NOMO-1 treated with dmso at 0.1 percent for 144 hours (cell line): ENCODE measurements around the gene UGT2A3.
"Not testable (repeated sequence)": the region's sequence is repeated elsewhere in the genome, so short reads cannot be mapped to it uniquely, and the experiment has no call there.

Experiments
- DNase-seq: peaks from one replicate; lab custom pipeline; 2025; ENCODE audit not compliant: unreplicated experiment; lab: John Stamatoyannopoulos, UW

Gene UGT2A3

GRCh38 chr4:68951078-68951805 lies at the start of gene UGT2A3:
Gene UGT2A3 (minus strand): TSS chr4:68951804. CDS start chr4:68951760, 44 bp downstream.
- DNase-seq: no peak

- no peak for DNase-seq
Observed at GRCh38 chr4:68997040-68997439, 45.4 kb upstream of the UGT2A3 start.

DNA sequence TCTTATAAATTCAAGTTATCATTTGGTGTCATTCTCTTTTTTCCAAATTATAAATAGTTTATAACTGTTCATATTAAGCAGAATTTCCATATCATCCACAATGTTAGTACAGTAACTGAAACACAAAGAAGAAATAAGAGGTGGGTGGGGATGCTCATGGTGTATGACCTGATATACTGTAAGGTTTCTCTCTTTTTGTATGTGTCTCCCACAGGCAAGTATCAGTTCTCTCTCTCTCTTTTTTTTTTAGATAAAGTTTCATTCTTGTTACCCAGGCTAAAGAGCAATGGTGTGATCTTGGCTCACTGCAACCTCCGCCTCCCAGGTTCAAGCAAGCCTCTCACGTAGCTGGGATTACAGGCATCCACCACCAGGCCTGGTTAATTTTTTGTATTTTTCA lies 43.7 kb upstream of the UGT2A3 start:
- DNase-seq: no peak

DNA sequence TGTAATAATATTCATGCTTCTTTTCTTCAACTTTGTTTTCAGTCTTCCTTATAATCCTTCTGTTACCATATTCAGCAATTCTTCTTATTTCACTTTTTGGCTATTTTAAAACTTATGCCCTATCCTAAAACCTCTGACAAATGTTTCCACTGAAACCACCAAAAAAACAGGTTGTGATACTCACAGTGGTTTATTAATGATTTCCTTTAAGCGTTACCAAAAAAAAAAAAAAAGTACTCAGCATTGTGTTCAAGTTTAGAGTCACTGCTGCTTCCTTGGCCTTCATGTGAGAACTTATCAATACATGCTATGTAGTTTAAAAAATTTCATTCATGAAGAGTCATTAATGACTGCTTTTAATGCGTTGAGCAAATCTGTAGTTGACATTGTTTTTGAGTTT lies 35.4 kb upstream of the UGT2A3 start:
- no peak for DNase-seq

DNA sequence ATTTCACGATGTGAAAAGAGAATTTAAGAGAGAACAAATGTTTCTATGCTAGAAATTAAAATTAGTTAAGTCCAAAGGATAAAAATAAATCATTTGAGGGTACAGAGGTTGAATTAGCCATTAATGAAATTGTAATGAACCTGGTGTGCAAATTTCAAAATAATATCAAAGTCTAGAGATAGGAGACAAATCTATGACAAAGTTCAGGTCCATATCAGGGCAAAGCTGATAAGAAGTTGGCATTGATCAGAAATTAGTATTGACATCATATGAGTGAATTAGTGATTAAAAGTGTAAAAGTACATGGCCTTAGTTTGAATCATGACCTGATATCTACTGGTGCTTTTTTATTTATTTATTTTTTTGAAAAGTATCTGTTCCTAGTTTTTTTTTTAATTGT lies 33.8 kb upstream of the UGT2A3 start:
- DNase-seq: no peak

DNA sequence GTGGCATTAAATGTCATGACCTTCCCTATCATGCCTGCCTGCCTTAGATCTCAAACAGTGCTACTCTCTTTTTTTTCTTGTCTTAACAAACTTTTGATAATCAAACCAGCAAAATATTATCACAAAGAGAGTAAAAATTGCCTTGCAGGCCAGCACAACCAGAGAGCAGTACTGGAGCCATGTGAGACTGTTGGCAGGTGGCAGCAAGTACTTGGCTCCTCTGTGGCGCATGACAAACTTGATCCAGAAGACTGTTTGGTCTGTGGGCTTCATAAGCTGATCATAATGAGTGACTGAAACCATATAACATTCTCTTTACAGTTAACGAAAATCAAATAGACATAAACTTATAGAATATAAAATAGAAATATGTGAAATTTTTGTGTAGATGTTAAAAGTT lies 33.3 kb upstream of the UGT2A3 start:
- no peak for DNase-seq

GRCh38 chr4:68963374-68963773 lies 11.8 kb upstream of the UGT2A3 start:
- DNase-seq: no peak

DNA sequence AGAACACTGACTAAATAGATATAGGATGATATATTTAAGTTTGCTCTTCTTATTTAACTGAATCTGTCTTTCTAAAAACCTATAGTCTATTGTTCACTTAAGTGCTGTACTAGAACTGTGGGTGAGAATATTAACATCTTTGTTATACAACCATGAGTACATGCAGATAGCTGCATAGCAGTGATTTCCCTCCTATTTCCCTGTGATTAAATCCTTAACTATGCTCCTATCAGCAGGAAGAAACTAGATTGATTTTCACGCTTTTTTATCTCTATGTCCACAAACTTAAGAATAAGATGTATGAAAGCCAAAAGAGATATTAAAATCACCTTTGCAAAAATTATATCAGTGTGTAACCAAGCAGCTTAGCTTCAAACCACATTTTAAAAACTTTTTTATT lies 11.3 kb upstream of the UGT2A3 start:
- DNase-seq: no peak

DNA sequence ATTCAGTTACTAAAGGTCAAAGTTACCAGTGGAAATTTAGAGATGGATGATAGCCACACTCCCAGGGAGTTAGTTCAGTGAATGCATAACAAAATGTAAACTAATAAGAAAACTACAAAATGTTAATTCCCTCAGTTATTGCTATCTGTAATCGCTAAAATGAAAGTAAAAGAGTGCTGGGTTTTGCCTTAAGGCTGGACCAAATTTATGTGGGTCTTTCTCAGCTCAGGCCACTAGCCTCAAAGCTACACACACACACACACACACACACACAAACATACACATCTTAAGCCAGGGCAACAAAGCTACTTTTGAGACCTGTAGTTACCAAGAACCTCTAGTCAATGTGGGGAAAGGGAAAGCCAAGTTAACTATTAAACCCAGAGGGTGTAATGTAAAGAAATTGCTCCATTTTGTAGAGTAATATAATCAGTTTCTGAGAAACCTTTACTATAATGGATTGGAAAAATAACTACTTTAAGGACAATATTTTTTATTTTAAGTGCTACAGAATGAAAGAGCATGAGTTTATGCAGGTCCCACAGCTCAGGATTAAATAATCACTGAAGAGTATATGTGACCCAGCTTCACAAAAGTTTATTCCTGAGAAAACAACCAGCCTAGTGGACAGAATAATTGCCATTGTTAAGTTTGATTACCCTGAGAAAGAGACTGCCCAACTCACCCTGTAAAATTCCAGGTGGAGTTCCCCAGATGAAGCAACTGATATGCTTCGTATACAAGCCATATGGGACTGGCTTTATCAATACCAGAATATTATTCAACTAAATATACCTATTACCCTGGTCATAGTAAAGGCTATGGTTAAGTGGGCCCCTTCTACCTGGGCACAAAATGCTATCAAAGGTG lies 8.9 kb upstream of the UGT2A3 start:
- no peak for DNase-seq

GRCh38 chr4:68959085-68959484 lies 7.5 kb upstream of the UGT2A3 start:
- DNase-seq: not testable (repeated sequence)

DNA sequence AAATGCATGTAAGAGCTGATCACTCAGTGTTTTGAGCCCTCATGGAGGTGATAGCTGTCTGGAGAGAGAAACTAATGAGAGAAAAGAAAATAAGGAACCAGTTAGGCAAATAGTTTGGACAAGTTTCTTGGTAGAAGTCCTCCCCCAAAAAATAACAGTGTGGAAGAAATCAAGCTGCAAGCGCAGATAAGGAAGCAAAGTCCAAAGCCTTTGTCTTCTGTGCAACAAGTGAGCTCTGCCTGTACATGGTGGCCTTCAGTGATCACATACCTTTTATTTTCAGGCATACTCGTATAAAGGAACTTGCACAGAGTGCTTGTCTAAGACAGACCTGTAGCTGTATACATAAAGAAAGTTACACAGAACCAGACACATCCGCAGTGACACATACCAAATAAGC lies 2.5 kb upstream of the UGT2A3 start:
- DNase-seq: no peak

GRCh38 chr4:68953056-68953596 lies 1.5 kb upstream of the UGT2A3 start:
- DNase-seq: no peak

GRCh38 chr4:68951806-68952585 lies 392 bp upstream of the UGT2A3 start:
- DNase-seq: no peak

DNA sequence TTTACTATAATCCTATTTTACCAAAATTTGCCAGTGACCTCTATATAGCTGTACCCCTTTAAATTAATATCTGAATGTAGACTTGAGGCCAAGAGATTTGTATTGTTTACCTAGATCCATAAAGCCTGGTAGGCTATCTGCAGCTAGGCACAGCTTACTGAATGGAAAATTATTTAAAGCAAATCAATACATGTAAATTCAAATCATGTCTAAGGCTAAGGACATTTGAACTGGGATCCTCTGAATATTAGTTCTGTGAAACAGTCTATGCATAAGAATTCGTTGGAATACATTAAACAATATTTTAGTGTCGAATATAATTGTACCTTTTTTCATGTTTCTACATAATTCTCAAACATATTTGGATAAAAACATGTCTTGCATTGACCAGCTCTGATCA lies 1.6 kb downstream of the UGT2A3 start:
- DNase-seq: no peak

GRCh38 chr4:68948985-68949384 lies 2.6 kb downstream of the UGT2A3 start:
- no peak for DNase-seq

DNA sequence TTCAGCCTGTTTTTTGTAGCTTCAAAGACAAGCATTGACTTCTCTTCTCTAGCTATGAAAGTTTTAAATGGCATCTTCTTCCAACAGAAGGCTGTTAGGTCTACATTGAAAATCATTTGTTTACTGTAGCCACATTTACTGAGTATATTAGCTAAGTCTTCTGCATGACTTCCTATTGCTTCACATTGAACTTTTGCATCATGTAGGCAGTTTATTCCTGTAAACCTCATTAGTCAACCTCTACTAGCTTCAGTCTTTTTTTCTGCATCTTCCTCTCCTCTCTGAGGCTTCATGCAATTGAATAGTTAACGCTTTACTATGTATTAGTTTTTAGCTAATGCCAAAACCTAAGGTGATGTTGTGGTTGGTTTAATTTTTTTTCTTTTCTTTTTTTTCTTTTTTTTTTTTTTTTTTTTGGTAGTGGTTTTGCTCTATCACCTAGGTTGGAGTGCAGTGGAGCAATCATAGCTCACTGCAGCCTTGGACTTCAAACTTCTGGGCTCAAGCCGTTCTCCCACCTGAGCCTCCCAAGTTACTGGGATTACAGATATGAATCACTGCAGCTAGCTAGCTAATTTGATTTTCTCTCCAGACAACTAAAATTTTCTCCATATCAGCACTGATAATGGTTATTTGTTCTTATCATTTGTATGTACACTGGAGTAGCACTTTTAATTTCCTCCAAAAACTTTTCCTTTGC lies 3.4 kb downstream of the UGT2A3 start:
- DNase-seq: no peak

DNA sequence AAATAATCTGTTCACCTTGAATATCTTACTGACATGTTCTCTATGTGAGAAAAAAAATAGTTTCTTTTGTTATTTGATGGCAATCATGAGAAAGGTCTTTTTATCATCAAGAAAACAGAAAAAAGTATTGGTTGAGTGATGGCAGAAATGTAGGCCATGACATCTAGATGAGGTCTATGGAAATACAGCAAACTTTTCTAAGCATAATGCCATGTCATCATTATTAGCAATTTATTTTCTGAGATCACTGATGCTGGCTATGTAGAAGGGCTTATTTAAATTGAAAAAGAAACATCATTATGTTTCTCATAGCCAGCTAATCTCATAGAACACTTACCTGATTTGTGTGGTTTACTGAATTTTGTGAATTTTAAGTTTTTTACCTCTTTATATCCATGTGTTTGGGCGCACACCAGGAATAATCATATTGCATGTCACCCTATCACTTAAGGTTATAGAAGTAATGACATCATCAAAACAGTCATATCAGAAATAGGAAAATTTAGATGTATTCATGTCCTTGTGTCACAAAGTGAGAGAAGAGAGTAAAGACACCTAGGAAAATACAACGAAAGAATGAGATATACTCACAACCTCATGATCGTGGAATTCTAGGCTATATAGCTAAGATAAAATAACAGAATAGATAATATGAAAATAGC lies 22.4 kb downstream of the UGT2A3 start:
- DNase-seq: no peak

- DNase-seq: no peak
Observed at GRCh38 chr4:68927165-68927564, 24.4 kb downstream of the UGT2A3 start.

GRCh38 chr4:68922202-68922601 lies 29.4 kb downstream of the UGT2A3 start:
- DNase-seq: not testable (repeated sequence)

- no peak for DNase-seq
Observed at GRCh38 chr4:68921051-68921450, 30.6 kb downstream of the UGT2A3 start.
